ENCODE results near the gene IKZF5.

Gene IKZF5

GRCh38 chr10:123034332-123034731, 25.7 kb upstream of the IKZF5 start:
- Histone ChIP-seq H3K9ac (ENCODE audit: low read length) (no peak overlapping the region), H3K79me2 (ENCODE audit: insufficient read depth, low read length) (no peaks in the 10 kb centered on the region), H3K36me3 (ENCODE audit: insufficient read depth, low read length) (no peaks in the 10 kb centered on the region), H3K27me3 (ENCODE audit: insufficient read depth, low read length) (no peaks in the 10 kb centered on the region), H3K9me2 (ENCODE audit: low read depth, low read length) (no peaks in the 10 kb centered on the region), H3F3A (ENCODE audit: insufficient read depth, low read length) (no peaks in the 10 kb centered on the region), H3K9me3 (ENCODE audit: low read length) (no peaks in the 10 kb centered on the region), H4K20me1 (ENCODE audit: insufficient read depth, low read length) (no peaks in the 10 kb centered on the region), H2AFZ (ENCODE audit: low read length) (no peak overlapping the region), H3K27ac (ENCODE audit: low read depth, low read length, poor library complexity, severe bottlenecking) (no peak overlapping the region), H3K4me2 (ENCODE audit: low read length) (no peak overlapping the region), H3K4me1 (ENCODE audit: insufficient read depth, low read length, severe bottlenecking) (no peaks in the 10 kb centered on the region), H3K4me3 (ENCODE audit: low read depth, low read length, poor library complexity, severe bottlenecking) (no peak overlapping the region)
- no peak for TF ChIP-seq CTCF (IDR thresholded peaks at IDR 0.05; ENCODE audit: low read length)
- no peak for TF ChIP-seq EZH2 (IDR thresholded peaks at IDR 0.05; ENCODE audit: borderline replicate concordance, low read length)

GRCh38 chr10:123031124-123031523, 22.5 kb upstream of the IKZF5 start:
- H3K4me3 ChIP-seq (ENCODE audit: low read depth, low read length, poor library complexity, severe bottlenecking) = no peak overlapping the region
- H3K9ac ChIP-seq (ENCODE audit: low read length) = no peak overlapping the region
- no peak overlapping the region for H3K27ac ChIP-seq (ENCODE audit: low read depth, low read length, poor library complexity, severe bottlenecking)
- no peaks in the 10 kb centered on the region for H3K79me2 ChIP-seq (ENCODE audit: insufficient read depth, low read length)
- no peak overlapping the region for H2AFZ ChIP-seq (ENCODE audit: low read length)
- H3K36me3 ChIP-seq (ENCODE audit: insufficient read depth, low read length) = no peaks in the 10 kb centered on the region
- H3K9me2 ChIP-seq (ENCODE audit: low read depth, low read length) = no peaks in the 10 kb centered on the region
- no peak for TF ChIP-seq EZH2 (IDR thresholded peaks at IDR 0.05; ENCODE audit: borderline replicate concordance, low read length)
- TF ChIP-seq CTCF (IDR thresholded peaks at IDR 0.05; ENCODE audit: low read length) = no peak
- no peak overlapping the region for H3K4me2 ChIP-seq (ENCODE audit: low read length)
- H3K4me1 ChIP-seq (ENCODE audit: insufficient read depth, low read length, severe bottlenecking) = no peaks in the 10 kb centered on the region
- H4K20me1 ChIP-seq (ENCODE audit: insufficient read depth, low read length) = no peaks in the 10 kb centered on the region
- no peaks in the 10 kb centered on the region for H3K27me3 ChIP-seq (ENCODE audit: insufficient read depth, low read length)
- no peaks in the 10 kb centered on the region for H3K9me3 ChIP-seq (ENCODE audit: low read length)
- no peaks in the 10 kb centered on the region for H3F3A ChIP-seq (ENCODE audit: insufficient read depth, low read length)

GRCh38 chr10:123027861-123028260, 19.3 kb upstream of the IKZF5 start:
- no peaks in the 10 kb centered on the region for H3K9me3 ChIP-seq (ENCODE audit: low read length)
- H4K20me1 ChIP-seq (ENCODE audit: insufficient read depth, low read length) = no peaks in the 10 kb centered on the region
- no peak overlapping the region for H3K9ac ChIP-seq (ENCODE audit: low read length)
- H2AFZ ChIP-seq (ENCODE audit: low read length) = no peak overlapping the region
- H3K79me2 ChIP-seq (ENCODE audit: insufficient read depth, low read length) = no peaks in the 10 kb centered on the region
- H3K4me2 ChIP-seq (ENCODE audit: low read length) = no peak overlapping the region
- no peaks in the 10 kb centered on the region for H3K36me3 ChIP-seq (ENCODE audit: insufficient read depth, low read length)
- H3K27ac ChIP-seq (ENCODE audit: low read depth, low read length, poor library complexity, severe bottlenecking) = no peak overlapping the region
- no peaks in the 10 kb centered on the region for H3K27me3 ChIP-seq (ENCODE audit: insufficient read depth, low read length)
- no peaks in the 10 kb centered on the region for H3K9me2 ChIP-seq (ENCODE audit: low read depth, low read length)
- H3F3A ChIP-seq (ENCODE audit: insufficient read depth, low read length) = no peaks in the 10 kb centered on the region
- H3K4me3 ChIP-seq (ENCODE audit: low read depth, low read length, poor library complexity, severe bottlenecking) = no peak overlapping the region
- no peak for TF ChIP-seq CTCF (IDR thresholded peaks at IDR 0.05; ENCODE audit: low read length)
- no peak for TF ChIP-seq EZH2 (IDR thresholded peaks at IDR 0.05; ENCODE audit: borderline replicate concordance, low read length)
- no peaks in the 10 kb centered on the region for H3K4me1 ChIP-seq (ENCODE audit: insufficient read depth, low read length, severe bottlenecking)

Data from OCI-LY1 (cell line).